ENCODE results near the gene TEX28.

GRCh38 chrX:154325541-154325940 is 30.6 kb upstream of the TEX28 start:
- TF ChIP-seq EP300 (IDR thresholded peaks at IDR 0.05; ENCODE audit: borderline replicate concordance): no peak
- TF ChIP-seq REST (IDR thresholded peaks at IDR 0.05; ENCODE audit: low read depth): no peak

All from Ishikawa (cell line).